H7 (cell line): ENCODE results near the gene ZMIZ2. TPM values are rescaled to one million over a fixed set of nuclear protein-coding genes. Genes with fewer than 3 reads are reported as not detected.

Source experiments
- DNase-seq: peaks from one replicate; pipeline ENCODE4 v3.0.0; 2012
- H3K27me3 ChIP-seq: 2 replicates; pipeline ENCODE4 v1.6.0; 2011; ENCODE audit warnings: mild to moderate bottlenecking, low read length; ENCODE audit not compliant: control insufficient read depth, insufficient read depth
- H3K36me3 ChIP-seq: replicated peaks from 2 replicates; pipeline ENCODE4 v1.5.1; 2011; ENCODE audit warnings: low read length; ENCODE audit not compliant: control insufficient read depth, insufficient read depth
- H3K4me3 ChIP-seq: 2 replicates; pipeline ENCODE4 v1.5.1; 2011; ENCODE audit warnings: low read depth, mild to moderate bottlenecking, control low read depth, low read length, moderate library complexity; ENCODE audit not compliant: insufficient read depth
- total RNA-seq: library from RNA; depleted of rRNA; stranded (reverse); fragments of >200 nt; shearing (Covaris generic); gene quantifications from 2 replicates; pipeline ENCODE4 v1.2.3, GENCODE V29; 2014

Gene ZMIZ2
- total RNA-seq, 1 experiment from 2014 or later = 17.9 TPM

DNA sequence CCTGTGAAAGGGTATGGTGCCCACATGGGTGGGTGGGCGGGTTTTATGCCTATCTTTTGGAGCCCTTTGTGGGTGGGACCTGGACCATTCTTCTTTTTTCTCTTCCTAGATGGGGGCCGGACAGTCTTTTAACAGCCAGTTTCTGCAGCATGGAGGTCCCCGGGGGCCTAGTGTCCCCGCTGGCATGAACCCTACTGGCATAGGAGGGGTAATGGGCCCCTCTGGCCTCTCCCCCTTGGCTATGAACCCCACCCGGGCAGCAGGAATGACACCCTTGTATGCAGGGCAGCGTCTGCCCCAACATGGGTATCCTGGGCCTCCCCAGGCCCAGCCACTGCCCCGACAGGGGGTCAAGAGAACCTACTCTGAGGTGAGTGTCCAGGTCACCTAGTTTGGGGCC lies 9.1 kb downstream of the ZMIZ2 start:
- H3K36me3 ChIP-seq = peaks cover 23% of the 10 kb centered on the region
- no peaks in the 10 kb centered on the region for H3K27me3 ChIP-seq
- H3K4me3 ChIP-seq = no peak overlapping the region
- peak; percentile 33 for DNase-seq

DNA sequence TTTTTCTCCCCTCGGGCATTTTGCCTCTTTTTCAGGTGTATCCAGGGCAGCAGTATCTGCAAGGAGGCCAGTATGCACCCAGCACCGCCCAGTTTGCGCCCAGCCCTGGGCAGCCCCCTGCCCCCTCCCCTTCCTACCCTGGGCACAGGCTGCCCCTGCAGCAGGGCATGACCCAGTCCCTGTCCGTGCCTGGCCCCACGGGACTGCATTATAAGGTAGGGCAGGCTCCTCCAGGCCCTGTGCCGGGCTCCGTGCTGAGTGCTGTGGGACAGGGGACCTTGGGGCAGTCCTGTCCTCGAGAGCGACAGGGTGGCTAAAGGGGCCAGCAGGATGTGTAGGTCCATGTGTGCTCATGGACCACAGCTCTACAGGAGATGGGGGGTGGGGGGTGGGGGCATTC lies 10.6 kb downstream of the ZMIZ2 start:
- DNase-seq = peak; percentile 43
- peaks cover 38% of the 10 kb centered on the region for H3K36me3 ChIP-seq
- no peaks in the 10 kb centered on the region for H3K27me3 ChIP-seq
- no peak overlapping the region for H3K4me3 ChIP-seq

DNA sequence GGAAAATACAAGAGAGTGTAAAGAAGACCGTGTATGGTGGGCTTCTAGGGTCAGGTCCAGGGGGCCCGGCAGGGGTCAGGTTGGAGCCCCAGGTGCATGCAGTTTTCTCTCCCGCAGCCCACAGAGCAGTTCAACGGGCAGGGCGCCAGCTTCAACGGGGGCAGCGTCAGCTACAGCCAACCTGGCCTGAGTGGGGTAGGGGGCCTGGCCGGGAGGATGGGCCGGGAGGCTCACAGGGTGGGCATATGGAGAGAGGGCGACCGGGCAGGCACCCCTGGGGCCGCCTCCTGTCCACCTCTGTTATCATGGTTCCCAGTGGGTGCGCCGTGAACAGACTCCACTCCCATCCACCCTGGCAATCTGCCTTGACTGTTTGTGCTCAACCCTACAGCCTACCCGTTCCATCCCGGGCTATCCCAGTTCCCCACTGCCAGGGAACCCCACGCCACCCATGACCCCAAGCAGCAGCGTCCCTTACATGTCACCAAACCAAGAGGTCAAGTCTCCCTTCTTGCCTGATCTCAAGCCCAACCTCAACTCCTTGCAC lies 11.5 kb downstream of the ZMIZ2 start:
- H3K4me3 ChIP-seq = no peak overlapping the region
- no peaks in the 10 kb centered on the region for H3K27me3 ChIP-seq
- peaks cover 46% of the 10 kb centered on the region for H3K36me3 ChIP-seq
- peak; percentile 42 for DNase-seq

DNA sequence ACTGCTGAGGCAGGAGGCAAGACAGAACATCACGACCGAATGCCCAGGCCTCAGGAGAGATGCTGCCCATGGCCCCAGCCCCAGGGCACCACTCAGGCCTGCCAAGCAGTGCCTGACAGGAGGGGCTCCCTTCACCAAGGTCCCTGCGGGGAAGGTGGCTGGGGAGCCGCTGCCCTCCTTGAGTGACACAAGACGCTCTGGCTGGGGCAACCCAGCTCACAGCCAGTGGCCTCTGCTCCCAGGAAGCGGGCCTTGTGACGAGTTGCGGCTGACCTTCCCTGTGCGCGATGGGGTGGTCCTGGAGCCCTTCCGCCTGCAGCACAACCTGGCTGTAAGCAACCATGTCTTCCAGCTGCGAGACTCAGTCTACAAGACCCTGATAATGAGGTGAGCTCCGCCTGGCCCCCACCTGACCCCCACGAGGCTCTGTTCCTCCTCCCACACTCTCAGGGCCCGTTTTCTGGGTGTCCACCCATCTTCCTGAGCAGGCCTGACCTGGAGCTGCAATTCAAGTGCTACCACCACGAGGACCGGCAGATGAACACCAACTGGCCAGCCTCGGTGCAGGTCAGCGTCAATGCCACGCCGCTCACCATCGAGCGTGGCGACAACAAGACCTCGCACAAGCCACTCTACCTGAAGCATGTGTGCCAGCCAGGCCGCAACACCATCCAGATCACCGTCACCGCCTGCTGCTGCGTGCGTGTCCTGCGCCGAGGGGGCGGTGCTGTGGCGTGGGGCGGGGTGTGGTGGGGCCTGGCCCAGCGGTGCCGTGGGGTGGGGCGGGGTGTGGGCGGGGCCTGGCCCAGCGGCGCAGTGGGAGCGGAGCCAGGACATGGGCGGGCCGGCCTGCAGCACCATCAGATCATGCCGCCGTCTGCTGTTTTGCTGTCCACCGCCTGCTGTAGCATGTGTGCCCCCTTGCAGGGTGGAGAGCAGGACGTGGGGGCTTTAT lies 12.8 kb downstream of the ZMIZ2 start:
- no peak overlapping the region for H3K4me3 ChIP-seq
- H3K36me3 ChIP-seq = peaks cover 53% of the 10 kb centered on the region
- DNase-seq = peak; percentile 89
- no peaks in the 10 kb centered on the region for H3K27me3 ChIP-seq

DNA sequence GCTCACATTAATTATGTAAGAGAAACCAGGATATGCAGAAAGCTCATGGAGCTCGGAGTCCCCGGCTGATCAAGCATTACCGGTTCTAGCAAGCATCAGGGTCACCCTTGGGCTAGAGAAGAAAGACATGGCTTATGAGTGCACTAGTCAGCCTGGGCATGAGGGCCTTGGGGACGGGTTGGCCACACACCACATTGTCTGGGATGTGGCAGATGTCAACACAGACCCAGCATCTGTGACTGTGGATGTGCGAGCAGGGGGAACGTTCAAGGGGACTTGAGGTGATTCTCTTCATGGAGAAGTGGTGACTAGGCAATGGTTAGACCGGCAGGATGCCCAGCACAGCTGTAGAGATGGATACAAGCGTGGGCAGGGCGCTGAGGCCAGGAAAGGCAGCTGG lies 13.7 kb downstream of the ZMIZ2 start:
- Histone ChIP-seq H3K36me3 (peaks cover 52% of the 10 kb centered on the region), H3K27me3 (no peaks in the 10 kb centered on the region), H3K4me3 (no peak overlapping the region)
- DNase-seq = peak; percentile 39

DNA sequence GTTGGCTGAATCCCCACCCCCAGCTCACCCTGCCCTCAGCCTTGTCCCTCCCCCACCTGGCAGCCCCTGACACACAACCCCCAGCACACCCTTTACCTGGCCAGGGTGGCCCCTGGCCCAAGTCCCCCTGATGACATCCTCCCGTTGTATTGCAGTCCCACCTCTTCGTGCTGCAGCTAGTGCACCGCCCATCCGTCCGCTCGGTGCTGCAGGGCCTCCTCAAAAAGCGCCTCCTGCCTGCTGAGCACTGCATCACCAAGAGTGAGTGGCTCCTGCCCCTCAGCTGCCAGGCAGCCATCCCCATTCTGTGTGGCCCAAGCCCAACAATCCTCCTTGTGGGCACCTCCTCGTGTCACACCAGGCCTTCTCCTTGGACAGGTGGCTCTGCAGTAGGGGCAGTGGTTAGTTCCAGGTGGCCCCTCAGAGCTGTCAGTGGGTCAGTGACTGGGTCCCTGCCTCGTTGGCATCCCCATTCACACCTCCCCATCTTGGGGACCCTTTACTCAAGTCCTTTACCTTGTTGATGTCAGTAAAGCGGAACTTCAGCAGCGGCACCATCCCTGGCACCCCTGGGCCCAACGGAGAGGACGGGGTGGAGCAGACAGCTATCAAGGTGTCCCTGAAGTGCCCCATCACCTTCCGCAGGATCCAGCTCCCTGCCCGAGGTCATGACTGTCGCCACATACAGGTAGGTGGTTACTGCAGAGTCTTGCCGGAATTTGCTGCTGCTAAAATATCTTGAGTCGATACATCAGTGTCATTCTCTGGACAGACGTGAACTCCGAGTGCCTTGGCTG lies 14.3 kb downstream of the ZMIZ2 start:
- DNase-seq = peak; percentile 50
- Histone ChIP-seq H3K36me3 (peaks cover 56% of the 10 kb centered on the region), H3K27me3 (no peaks in the 10 kb centered on the region), H3K4me3 (no peak overlapping the region)

DNA sequence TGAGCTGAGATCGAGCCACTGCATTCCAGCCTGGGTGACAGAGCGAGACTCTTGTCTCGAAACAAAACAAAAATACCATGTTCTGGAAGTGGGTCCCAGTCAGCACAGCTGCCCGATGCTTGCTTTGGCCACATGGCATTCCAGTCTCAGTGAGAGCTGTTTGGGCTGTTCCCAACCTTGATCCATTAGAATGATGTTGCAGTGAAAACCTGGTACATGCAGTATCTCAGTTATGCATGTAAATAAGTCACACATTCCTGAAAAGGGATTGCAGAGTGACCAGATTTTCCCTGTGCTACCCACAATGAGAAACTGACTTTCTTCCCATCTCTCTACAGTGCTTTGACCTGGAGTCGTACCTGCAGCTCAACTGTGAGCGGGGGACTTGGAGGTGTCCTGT lies 15.4 kb downstream of the ZMIZ2 start:
- Histone ChIP-seq H3K27me3 (no peaks in the 10 kb centered on the region), H3K36me3 (peaks cover 53% of the 10 kb centered on the region), H3K4me3 (no peak overlapping the region)
- peak; percentile 19 for DNase-seq

DNA sequence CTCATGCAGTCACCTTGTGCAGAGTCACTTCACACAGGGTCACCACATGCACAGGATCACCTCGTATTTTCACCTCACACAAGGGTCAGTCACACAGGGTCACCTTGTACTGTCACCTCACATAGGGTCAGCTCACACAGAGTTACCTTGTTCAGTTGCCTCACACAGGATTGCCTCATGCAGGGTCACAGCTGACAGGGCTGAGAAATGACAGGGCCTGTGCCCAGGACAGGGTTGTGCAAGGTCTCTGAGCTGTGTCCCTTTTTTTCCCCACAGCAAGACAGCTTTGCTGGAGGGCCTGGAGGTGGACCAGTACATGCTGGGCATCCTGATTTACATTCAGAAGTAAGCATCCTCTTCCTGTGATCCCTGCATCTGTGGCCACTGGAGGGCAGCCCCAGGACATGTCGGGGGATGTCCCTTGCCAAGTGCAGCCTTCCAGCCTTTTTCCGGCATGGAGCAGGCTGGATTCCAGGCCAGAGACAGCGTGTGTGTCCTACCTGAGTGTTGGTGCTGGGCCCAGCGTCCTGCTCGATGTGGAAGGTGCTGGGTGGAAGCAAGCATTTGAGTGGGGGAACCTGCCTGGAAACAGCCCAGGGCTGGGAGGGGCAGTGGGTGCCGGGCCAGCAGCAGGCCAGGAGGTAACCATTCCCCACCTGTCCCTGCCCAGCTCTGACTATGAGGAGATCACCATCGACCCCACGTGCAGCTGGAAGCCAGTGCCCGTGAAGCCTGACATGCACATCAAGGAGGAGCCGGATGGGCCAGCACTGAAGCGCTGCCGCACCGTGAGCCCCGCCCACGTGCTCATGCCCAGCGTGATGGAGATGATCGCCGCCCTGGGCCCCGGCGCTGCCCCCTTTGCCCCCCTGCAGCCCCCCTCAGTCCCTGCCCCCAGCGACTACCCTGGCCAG lies 16.3 kb downstream of the ZMIZ2 start:
- H3K4me3 ChIP-seq = no peak overlapping the region
- H3K36me3 ChIP-seq = peaks cover 53% of the 10 kb centered on the region
- DNase-seq = peak; percentile 54
- H3K27me3 ChIP-seq = no peaks in the 10 kb centered on the region

DNA sequence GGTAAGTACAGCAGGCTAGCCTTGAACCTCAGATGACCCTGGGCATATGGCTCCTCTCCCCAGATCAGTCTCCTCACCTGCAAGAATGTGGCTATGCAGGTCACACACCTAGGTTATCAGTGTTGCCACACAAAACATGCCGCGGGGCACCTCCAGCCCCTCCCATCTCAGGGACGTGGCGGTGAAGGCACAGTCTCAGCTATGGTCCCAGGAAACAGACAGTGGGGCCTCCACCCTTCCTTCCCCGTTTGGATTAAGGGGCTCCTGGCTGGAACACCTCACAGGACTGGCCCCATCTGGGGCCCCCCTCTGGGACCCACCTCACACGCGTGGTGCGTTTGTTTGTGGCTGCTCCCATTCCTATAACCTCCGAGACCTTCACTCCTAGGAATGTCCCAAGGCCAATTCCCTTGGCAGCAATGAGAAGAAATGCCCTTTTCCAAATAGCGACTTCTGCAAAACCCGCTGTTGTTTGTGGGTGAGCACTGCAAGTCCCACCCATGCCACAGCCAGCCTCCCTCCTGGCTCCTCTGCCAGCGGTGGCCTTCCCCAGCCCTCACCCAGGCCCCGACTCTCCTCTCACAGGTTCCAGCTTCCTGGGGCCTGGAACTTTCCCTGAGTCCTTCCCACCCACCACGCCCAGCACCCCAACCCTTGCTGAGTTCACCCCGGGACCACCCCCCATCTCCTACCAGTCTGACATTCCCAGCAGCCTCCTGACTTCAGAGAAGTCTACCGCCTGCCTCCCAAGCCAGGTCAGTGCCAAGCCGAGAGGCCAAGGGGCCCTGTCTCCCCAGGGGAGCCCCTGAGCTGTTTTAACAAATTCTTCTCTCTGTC lies 17.1 kb downstream of the ZMIZ2 start:
- peaks cover 49% of the 10 kb centered on the region for H3K36me3 ChIP-seq

DNA sequence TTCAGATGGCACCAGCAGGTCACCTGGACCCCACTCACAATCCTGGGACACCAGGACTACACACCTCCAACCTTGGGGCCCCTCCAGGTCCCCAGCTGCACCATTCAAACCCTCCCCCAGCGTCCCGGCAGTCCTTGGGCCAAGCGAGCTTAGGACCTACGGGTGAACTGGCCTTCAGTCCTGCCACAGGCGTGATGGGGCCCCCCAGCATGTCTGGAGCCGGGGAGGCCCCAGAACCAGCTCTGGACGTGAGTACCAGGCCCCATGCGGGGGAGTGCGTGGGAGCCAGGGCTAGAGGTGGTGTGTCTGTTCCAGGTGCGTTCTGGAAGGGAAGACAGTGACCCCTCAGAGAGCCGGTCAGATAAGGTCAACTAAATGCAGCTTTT lies 17.8 kb downstream of the ZMIZ2 start:
- H3K27me3 ChIP-seq = no peaks in the 10 kb centered on the region
- H3K4me3 ChIP-seq = no peak overlapping the region
- H3K36me3 ChIP-seq = peaks cover 46% of the 10 kb centered on the region
- no peak for DNase-seq

More for the DNA sequence above, 17.1 kb downstream of the ZMIZ2 start:
- Histone ChIP-seq H3K4me3 (no peak overlapping the region), H3K27me3 (no peaks in the 10 kb centered on the region)
- DNase-seq = peak; percentile 41

DNA sequence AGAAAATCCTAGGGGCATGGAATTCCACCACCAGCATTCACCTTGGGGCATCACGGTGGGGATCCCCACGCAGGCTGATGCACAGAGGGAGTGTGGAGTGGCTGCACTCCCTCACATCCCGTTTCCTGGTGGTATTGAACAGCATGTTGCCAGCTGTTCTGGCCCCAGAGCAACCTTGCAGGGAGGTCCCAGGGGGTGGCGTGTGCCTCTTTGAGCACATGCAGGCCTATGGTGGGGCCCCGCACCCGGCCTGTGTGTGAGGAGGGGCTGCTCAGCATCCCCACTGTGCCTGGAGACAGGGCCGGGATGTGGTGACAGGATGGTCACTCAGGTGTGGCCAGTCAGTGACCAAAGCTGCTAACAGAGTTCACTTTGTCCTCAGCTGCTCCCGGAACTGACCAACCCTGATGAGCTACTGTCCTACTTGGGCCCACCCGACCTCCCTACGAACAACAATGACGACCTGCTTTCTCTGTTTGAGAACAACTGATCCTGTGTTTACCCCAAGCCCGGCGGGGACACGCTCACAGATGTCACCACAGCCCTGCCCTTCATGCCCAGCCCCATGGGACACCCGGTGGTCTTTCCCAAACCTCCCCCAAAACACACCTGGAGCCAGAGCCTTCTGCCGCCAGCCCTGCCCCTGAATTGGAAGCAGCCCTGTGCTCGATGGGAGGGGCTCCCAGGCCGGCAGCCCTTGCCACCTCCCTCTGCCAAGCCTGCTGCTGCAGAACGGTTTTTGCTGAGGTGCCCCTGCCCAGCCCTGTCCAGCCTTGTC lies 18.7 kb downstream of the ZMIZ2 start:
- Histone ChIP-seq H3K36me3 (peaks cover 43% of the 10 kb centered on the region), H3K4me3 (no peak overlapping the region), H3K27me3 (no peaks in the 10 kb centered on the region)
- peak; percentile 45 for DNase-seq

DNA sequence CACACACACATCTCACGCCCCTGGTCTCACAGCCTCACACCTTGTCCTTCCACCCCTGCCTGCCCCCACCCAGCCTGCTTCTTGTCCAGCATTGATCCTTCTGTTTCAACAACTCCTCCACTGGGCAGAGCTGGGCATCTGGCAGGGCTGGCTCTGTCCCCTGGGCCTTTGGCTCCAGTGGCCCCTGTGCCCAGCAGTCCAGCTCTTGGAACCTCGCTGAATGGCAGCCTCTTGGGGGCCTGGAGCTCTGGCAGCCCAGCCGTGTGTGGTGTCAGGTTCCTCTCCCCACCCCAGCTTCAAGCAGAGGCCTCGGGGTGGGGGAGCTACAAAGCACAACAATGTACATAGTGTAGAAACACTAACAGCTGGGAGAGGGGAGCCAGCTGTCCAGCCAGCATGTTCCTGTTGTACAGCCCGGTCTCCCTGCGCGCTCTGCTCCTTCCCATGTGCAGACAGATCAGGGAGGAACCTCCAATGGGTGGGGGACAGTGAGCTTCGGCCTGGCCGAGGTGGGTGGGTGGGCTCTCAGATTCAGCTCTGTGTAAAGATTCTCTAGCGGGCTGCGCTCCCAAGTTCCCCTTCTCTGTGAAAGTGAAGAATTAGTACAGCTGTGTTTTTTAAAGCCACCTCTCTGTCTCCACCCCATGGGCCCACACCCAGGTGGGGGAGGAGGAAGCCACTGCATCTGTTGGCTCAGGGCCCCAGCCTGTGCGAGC lies 19.4 kb downstream of the ZMIZ2 start:
- Histone ChIP-seq H3K36me3 (peaks cover 38% of the 10 kb centered on the region), H3K27me3 (no peaks in the 10 kb centered on the region), H3K4me3 (no peak overlapping the region)
- DNase-seq = peak; percentile 50
